Activated CD4-positive, alpha-beta T cell treated with anti-CD3 and anti-CD28 coated beads for 48 hours (primary cell): ENCODE measurements around the gene CYB5B.
A peak's percentile ranks its signal among the peaks of the same experiment; 100 is the strongest.
"Not testable (repeated sequence)": the region's sequence is repeated elsewhere in the genome, so short reads cannot be mapped to it uniquely, and the experiment has no call there.

Experiments used
- DNase-seq: peaks from one replicate; pipeline ENCODE4 v3.0.0-alpha.2; 2020

CYB5B gene

GRCh38 chr16:69410219-69410990, 14.0 kb upstream of the CYB5B start:
- no peak for DNase-seq

- no peak for DNase-seq
Measured at GRCh38 chr16:69411064-69411985, 13.1 kb upstream of the CYB5B start.

- DNase-seq: no peak
Measured at GRCh38 chr16:69412287-69412686, 12.1 kb upstream of the CYB5B start.

- DNase-seq: no peak
Measured at GRCh38 chr16:69413045-69413664, 11.3 kb upstream of the CYB5B start.

GRCh38 chr16:69417520-69418199, 6.8 kb upstream of the CYB5B start:
- DNase-seq: no peak

GRCh38 chr16:69419956-69420355, 4.5 kb upstream of the CYB5B start:
- no peak for DNase-seq

- DNase-seq: no peak
Measured at GRCh38 chr16:69423189-69423588, 1.2 kb upstream of the CYB5B start.

GRCh38 chr16:69424935-69425784, 741 bp downstream of the CYB5B start:
- DNase-seq: no peak

- DNase-seq: no peak
Measured at GRCh38 chr16:69428652-69429051, 4.2 kb downstream of the CYB5B start.

GRCh38 chr16:69429058-69429640, 4.7 kb downstream of the CYB5B start:
- peak; percentile 17 for DNase-seq

- no peak for DNase-seq
Measured at GRCh38 chr16:69431948-69432468, 7.6 kb downstream of the CYB5B start.

GRCh38 chr16:69434066-69434465, 9.6 kb downstream of the CYB5B start:
- DNase-seq: no peak

GRCh38 chr16:69435977-69436820, 11.8 kb downstream of the CYB5B start:
- no peak for DNase-seq

GRCh38 chr16:69436896-69437295, 12.5 kb downstream of the CYB5B start:
- no peak for DNase-seq

- no peak for DNase-seq
Measured at GRCh38 chr16:69438465-69438864, 14.0 kb downstream of the CYB5B start.

GRCh38 chr16:69440250-69440649, 15.8 kb downstream of the CYB5B start:
- no peak for DNase-seq

- not testable (repeated sequence) for DNase-seq
Measured at GRCh38 chr16:69441030-69441429, 16.6 kb downstream of the CYB5B start.

GRCh38 chr16:69443927-69444631, 19.7 kb downstream of the CYB5B start:
- DNase-seq: peak; percentile 16

- no peak for DNase-seq
Measured at GRCh38 chr16:69444873-69445517, 20.6 kb downstream of the CYB5B start.
